Measurements from ENCODE around the gene TSHZ2.
"Not testable (repeated sequence)": the region's sequence is repeated elsewhere in the genome, so short reads cannot be mapped to it uniquely, and the experiment has no call there.

The TSHZ2 gene

GRCh38 chr20:52962183-52962582 lies 10.0 kb upstream of the TSHZ2 start:
- no peak for DNase-seq (ENCODE audit: low spot score)

GRCh38 chr20:52963131-52963530 lies 9.0 kb upstream of the TSHZ2 start:
- DNase-seq (ENCODE audit: low spot score), result no peak

GRCh38 chr20:52964131-52964530 lies 8.0 kb upstream of the TSHZ2 start:
- DNase-seq (ENCODE audit: low spot score), result no peak

DNA sequence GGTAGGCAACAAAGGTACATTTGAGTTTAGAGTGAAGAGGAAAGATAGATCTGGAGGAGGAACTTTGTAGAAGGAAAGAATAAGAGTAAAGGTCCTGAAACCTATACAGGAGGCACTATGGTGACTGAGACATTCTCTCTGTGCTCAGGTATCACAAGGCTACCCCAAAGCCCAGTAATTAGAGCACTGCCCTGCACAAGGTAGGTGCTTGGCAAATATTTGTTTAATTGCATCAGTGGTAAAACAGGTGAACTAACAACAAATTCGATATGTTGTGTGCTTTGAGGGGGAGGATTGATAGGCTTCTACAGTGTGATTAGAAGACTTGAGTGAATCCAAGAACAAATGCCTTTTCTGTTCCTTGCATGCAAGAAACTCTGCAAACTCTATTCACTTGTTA lies 6.8 kb upstream of the TSHZ2 start:
- no peak for DNase-seq (ENCODE audit: low spot score)

GRCh38 chr20:52965819-52966218 lies 6.3 kb upstream of the TSHZ2 start:
- no peak for DNase-seq (ENCODE audit: low spot score)

DNA sequence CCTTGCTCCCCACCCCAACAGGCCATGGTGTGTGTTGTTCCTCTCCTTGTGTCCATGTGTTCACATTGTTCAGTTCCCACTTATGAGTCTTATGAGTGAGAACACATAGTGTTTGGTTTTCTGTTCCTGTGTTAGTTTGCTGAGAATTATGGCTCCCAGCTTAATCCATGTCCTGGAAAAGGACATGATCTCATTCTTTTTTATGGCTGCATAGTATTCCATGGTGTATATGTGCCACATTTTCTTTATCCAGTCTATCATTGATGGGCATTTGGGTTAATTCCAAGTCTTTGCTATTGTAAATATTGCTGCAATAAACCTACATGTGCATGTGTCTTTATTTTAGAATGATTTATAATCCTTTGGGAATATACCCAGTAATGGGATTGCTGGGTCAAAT lies 5.6 kb upstream of the TSHZ2 start:
- not testable (repeated sequence) for DNase-seq (ENCODE audit: low spot score)

DNA sequence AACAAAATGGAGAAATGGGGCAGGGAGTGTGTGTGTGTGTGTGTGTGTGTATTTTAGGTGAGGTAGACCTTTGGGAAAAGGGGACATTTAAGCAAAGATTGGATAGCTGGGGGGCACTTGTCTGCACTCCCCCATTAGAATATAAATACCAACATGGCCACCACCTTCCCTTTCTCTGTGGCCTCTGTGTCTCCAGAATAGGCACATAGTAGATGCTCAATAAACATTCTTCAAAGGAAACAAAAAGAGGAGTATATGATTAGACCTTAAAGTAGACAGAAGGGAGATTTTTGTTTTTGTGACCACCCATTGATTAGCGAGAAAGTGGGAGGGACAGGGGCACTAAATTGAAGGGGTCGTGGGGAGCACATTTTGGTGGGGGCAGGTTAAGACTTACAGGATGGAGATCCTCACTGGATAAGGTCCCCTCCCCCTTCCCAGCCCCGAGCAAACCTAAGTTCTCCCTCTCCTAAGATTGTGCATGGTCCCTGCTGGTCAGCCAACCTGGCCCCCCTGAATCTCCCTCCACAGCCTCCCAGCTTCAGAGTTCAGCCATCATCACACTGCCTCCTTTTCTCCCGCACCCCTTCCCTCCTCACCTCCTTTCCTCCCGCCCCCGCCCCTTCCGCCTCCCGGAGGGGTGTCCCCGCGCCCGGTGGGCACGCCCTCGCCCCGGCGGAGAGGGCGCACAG lies 514 bp upstream of the TSHZ2 start:
- DNase-seq (ENCODE audit: low spot score), result no peak

DNA sequence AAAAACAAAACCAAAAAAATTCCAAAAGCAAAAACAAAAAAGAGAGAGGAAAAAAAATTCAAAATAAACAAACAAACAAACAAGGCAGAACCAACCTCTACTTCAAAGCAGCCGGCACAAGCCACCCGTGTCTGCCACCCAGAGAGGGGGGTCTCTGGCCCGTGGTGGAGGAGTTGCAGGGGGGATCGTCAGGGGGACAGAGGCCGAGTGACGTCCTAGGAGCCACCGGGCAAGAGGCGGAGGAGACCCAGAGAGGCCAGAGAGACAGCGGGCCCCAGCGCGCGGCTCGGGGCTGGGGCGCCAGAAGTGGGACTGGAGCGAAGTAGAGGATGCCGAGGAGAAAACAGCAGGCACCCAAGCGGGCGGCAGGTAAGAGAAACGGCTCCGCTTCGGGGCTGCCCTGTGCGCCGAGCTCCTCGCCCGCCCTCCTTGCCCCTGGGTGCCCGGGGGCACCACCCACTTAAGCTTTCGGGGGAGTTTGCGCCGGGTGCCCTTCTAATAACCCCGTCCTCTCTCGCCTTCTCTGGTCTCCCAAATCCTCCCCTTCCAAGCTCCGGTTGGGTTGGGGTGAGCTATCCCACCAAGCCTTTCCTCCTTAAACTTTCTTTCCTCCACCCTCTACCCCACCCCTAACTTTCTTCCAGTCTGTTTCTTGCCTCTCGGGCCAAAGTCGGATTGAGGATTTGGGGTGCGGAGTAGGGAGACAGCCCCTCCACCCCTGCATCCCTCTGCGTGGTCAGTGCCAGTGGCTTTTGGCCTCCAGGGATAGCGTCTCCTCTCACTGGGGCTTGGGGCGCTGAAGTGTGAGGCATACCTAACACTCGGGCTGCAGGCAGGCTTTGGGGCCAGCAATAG lies 1.0 kb downstream of the TSHZ2 start:
- no peak for DNase-seq (ENCODE audit: low spot score)

DNA sequence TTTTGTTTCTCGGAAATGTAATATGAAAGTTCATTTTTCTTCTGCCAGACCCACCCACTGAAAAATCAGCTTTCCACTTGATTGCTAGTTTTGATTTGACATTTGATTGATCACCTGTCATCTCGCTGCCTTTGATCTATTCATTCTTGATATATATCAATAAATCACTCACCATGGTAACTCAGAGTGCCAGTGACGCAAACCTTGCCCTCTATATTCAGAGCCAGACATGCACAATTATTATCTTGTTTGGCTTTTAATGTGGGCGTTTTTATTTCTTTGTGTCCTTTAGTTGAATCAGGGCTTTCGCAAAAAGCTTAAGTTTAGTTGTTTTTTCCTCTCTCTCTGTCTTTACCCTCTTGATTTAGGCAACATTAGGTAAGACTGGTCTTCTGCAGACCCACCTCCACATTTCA lies 2.0 kb downstream of the TSHZ2 start:
- no peak for DNase-seq (ENCODE audit: low spot score)

GRCh38 chr20:52975029-52975732 lies 3.0 kb downstream of the TSHZ2 start:
- no peak for DNase-seq (ENCODE audit: low spot score)

DNA sequence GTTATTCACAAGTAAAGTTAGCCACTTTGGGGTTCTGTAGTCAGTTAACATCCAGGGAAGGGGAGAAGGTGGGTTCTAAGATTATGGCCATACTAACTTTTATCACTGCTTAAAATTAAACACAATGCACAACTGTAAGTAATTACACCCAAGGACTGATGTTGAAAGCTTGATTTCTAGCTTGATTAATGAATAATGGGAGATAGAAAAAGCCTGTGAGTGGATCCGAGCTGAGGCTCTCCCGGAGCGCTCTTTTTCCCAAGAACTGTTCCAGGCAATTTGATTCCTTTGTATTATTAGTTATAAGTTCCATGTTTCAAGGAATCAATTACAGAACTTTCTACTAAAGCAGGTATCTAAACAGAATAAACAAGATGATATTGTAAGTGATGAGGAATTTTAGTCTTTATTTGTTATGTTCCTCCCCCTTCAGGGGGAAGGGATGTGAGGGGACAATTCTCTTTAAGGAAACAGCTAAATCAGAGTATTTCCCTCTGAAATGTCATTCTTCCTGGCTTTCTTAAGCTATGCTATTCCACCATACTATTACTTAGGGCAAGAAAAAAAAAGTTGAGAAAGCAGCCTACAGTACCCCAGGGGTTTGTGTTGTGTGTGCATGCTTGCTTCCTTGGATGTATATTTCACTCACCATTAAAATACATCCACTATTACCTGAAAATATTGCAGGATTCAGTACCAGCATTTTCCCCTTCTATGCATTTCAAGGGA lies 3.8 kb downstream of the TSHZ2 start:
- no peak for DNase-seq (ENCODE audit: low spot score)

DNA sequence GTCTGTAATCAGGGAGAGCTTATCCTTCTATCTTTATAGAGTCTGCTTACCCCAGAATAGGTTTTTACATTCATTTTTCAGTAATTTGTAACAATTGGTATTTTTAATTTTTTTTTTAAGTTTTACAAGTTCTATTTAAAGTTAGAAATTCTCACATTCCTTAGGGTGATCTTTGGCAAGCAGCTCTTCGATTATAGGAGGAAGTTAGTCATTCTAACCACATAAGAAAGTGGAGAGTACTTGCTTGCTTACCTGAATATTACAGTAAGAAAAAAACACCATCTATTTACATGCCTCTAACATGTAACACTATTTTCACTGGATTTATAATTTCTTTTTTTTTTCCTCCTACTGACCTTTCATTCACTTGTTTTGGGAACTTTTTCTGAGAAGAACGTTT lies 6.7 kb downstream of the TSHZ2 start:
- peak; percentile 15 for DNase-seq (ENCODE audit: low spot score)

- DNase-seq (ENCODE audit: low spot score), result no peak
Measured at GRCh38 chr20:52981051-52981450, 8.9 kb downstream of the TSHZ2 start.

DNA sequence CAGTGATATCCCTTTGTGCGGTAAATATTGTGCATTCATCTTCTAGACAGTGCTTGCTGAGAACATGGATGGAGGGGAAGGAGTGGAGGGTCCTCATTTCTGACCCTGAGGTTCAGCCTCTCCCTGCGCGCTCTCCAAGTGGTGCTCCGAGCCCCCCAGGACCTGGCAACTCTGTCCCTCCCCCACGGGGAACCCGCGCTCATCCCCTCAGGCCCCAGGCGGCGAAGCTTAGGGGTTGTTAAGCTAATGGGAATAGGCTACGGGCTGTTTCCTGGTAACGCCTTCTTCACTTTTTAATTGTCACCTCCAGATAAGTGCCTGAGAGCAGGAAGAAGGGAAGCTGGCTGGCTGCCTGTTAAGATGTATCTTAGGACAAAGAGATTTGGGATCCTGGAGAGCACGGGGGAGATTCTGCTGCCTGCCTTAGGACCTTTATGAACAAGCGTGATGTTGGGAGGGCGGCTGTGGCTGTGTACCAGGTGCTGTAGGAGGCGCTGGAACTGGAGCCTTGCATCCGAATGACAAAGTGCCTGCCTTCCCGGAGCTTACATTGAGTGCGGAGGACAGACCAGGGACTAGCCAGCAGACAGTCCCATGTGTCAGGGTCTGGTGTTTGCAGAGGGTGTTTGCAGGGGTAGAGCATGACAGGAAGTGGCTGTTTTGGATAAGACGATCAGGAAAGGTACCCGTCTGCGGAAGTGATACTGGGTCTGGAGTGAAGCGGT lies 11.7 kb downstream of the TSHZ2 start:
- no peak for DNase-seq (ENCODE audit: low spot score)

DNA sequence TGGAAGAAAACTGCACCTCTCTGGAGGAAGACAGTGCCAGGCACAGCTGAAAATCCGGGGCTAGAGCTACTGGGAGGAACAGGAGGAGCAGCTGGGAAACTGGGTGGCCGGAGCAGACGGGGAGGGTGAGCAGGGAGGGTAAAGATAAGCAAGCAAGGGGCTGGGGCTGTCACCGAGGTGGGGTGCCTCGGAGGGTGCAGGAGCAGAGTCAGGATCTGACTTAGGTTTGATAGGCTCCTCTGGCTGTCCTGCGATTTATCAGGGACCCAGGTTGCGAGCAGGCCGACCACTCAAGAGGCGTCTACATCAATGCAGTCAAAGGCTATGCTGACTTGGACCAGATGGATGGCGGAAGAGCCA lies 12.3 kb downstream of the TSHZ2 start:
- DNase-seq (ENCODE audit: low spot score), result no peak

GRCh38 chr20:52985687-52986086 lies 13.5 kb downstream of the TSHZ2 start:
- DNase-seq (ENCODE audit: low spot score), result peak; percentile 4

DNA sequence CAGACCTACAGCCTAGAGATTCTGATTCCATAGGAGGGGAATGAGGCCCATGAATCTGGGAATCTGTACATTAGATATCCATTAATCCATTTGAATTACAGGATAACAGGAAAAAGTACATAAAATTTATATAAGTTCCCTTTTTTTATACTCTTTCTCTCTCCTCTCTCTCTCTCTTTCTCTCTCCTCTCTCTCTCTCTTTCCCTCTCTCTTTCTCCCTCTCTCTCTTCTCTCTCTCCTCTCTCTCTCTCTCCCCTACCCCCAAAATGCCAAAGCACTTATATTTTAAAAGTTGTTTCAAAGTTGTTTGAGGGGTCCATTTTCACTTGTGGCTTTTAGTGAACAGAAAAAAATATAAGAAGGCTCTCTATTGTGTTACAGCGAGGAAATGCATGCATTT lies 15.1 kb downstream of the TSHZ2 start:
- no peak for DNase-seq (ENCODE audit: low spot score)

DNA sequence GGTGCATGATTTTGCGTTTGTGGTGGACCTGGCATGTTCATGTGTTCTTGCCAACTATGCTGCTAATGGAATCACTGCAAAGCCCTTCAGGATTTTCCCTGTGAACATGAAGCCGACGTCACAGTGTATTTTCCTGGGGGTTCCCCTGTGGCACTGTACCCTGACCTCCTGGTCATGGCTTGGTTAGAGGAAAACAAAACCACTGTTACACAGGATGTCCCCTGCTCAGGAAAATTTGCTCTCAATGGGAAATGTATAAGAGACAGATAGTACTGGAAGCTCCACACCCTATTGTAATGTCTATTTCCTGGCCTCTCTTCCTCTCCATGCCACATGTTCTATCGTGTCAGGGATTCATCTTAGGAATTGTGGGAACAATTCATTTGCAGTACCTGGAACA lies 19.7 kb downstream of the TSHZ2 start:
- peak; percentile 30 for DNase-seq (ENCODE audit: low spot score)

- peak; percentile 33 for DNase-seq (ENCODE audit: low spot score)
Measured at GRCh38 chr20:52992632-52993031, 20.5 kb downstream of the TSHZ2 start.

GRCh38 chr20:52993076-52993475 lies 20.9 kb downstream of the TSHZ2 start:
- no peak for DNase-seq (ENCODE audit: low spot score)

DNA sequence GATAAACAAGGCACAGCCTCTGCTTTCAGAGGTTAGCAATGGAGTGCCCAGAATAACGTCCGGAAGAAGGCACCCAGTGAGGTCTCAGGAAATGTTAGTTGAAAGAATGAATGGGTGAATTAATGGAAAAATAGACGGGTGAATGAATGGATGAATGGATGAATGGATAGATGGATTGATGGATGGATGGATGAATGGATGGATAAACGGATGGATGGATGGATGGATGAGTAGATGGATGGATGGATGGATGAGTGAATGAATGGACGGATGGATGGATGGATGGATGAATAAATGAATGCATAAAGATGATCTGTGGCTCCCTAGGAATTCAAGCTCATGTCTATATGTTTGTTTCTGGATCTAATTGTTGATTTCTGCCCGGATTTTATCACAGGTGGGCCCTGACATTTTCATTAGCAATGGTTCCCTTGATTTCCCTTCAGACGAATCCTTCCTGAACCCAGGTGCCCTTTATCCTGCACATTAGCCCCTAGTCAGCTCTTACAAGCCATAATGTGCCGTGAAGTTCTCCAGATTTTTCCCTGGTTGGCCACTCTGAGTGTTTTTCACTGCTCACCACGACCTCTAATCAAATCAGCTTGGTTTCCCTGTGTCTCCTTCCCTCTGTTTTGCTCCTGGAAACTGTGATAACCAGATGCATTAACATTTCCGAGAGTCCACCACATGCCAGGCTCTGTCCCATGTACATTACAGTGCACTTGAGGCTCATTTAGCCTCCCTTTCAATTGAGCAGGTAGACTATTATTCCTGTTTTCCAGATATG lies 22.2 kb downstream of the TSHZ2 start:
- no peak for DNase-seq (ENCODE audit: low spot score)

All from kidney tubule cell (primary cell).